K562 (cell line): Measurements from ENCODE around the gene BMPER.

Experiments used
- CBFB ChIP-seq: sonication (generic); formaldehyde crosslinking; IDR thresholded peaks from 2 replicates; pipeline ENCODE4 v1.4.0; 2020; ENCODE audit warnings: mild to moderate bottlenecking, missing genetic modification reagents
- CHD1 ChIP-seq: fragments of 200-600 bp; sonication (generic); IDR thresholded peaks from one replicate; pipeline ENCODE4 v1.6.1; 2012; ENCODE audit warnings: mild to moderate bottlenecking, moderate library complexity, low read length, inconsistent platforms
- EGR1 ChIP-seq: fragments of 450-650 bp; conservative IDR thresholded peaks from 2 replicates; pipeline ENCODE4 v1.6.1; 2017; ENCODE audit warnings: mild to moderate bottlenecking
- JUND ChIP-seq, 2 experiments: IDR thresholded peaks; 2 replicates in 1 of 2; 3 replicates in 1 of 2; pipeline ENCODE4 v1.6.1; 2011; ENCODE audit warnings: borderline replicate concordance in 2 of 2, low read depth in 2 of 2, low read length in 2 of 2, improper control_type of control experiment in 1 of 2, missing biosample characterization in 1 of 2, missing genetic modification characterization in 1 of 2, missing genetic modification reagents in 1 of 2
- KAT2B ChIP-seq: IDR thresholded peaks from one replicate; pipeline ENCODE4 v1.6.1; 2012; ENCODE audit warnings: low read depth, mild to moderate bottlenecking, control low read depth, inconsistent platforms, low read length, moderate library complexity
- POLR2AphosphoS5 ChIP-seq: IDR thresholded peaks from 2 replicates; pipeline ENCODE4 v1.6.1; 2011; ENCODE audit warnings: mild to moderate bottlenecking, low read depth, low read length, moderate library complexity; ENCODE audit not compliant: control insufficient read depth, insufficient read depth
- TAF1 ChIP-seq: IDR thresholded peaks from 2 replicates; pipeline ENCODE4 v1.6.1; 2011; ENCODE audit warnings: mild to moderate bottlenecking, low read length, moderate library complexity; ENCODE audit not compliant: insufficient read depth, control insufficient read depth, severe bottlenecking; ENCODE audit errors: extremely low read depth
- TF ChIP-seq, protein P1 (sequence below): fragments of 250-450 bp; sonication (Bioruptor Pico); IDR thresholded peaks from 2 replicates; pipeline ENCODE4 v1.8.0; 2021; ENCODE audit warnings: moderate library complexity, mild to moderate bottlenecking, inconsistent platforms
- TF ChIP-seq, protein P2 (sequence below), 3 experiments: IDR thresholded peaks in 2 of 3; conservative IDR thresholded peaks in 1 of 3; 2 replicates each; pipeline ENCODE4 v1.5.1; 2011 to 2012; ENCODE audit warnings: low read length in 3 of 3, mild to moderate bottlenecking in 3 of 3, control low read depth in 2 of 3, improper control_type of control experiment in 1 of 3, inconsistent platforms in 1 of 3, low read depth in 1 of 3, mixed read lengths in 1 of 3, moderate library complexity in 1 of 3; ENCODE audit not compliant: insufficient read depth in 2 of 3

- TF ChIP-seq, protein P1, sequence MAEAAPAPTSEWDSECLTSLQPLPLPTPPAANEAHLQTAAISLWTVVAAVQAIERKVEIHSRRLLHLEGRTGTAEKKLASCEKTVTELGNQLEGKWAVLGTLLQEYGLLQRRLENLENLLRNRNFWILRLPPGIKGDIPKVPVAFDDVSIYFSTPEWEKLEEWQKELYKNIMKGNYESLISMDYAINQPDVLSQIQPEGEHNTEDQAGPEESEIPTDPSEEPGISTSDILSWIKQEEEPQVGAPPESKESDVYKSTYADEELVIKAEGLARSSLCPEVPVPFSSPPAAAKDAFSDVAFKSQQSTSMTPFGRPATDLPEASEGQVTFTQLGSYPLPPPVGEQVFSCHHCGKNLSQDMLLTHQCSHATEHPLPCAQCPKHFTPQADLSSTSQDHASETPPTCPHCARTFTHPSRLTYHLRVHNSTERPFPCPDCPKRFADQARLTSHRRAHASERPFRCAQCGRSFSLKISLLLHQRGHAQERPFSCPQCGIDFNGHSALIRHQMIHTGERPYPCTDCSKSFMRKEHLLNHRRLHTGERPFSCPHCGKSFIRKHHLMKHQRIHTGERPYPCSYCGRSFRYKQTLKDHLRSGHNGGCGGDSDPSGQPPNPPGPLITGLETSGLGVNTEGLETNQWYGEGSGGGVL (CRISPR knock-in tag), result no peak
- TF ChIP-seq POLR2AphosphoS5, result no peak
- TF ChIP-seq JUND (IDR thresholded peaks at IDR 0.05; ENCODE audit: borderline replicate concordance, low read depth, low read length), result no peak
- TF ChIP-seq JUND (tag; IDR thresholded peaks at IDR 0.05; ENCODE audit: borderline replicate concordance, low read depth, low read length), result no peak
- TF ChIP-seq, protein P2, sequence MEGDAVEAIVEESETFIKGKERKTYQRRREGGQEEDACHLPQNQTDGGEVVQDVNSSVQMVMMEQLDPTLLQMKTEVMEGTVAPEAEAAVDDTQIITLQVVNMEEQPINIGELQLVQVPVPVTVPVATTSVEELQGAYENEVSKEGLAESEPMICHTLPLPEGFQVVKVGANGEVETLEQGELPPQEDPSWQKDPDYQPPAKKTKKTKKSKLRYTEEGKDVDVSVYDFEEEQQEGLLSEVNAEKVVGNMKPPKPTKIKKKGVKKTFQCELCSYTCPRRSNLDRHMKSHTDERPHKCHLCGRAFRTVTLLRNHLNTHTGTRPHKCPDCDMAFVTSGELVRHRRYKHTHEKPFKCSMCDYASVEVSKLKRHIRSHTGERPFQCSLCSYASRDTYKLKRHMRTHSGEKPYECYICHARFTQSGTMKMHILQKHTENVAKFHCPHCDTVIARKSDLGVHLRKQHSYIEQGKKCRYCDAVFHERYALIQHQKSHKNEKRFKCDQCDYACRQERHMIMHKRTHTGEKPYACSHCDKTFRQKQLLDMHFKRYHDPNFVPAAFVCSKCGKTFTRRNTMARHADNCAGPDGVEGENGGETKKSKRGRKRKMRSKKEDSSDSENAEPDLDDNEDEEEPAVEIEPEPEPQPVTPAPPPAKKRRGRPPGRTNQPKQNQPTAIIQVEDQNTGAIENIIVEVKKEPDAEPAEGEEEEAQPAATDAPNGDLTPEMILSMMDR (IDR thresholded peaks at IDR 0.05 in 2 of 3, conservative IDR thresholded peaks at IDR 0.05 in 1 of 3; ENCODE audit: insufficient read depth in 2 of 3, low read depth in 1 of 3, low read length in 3 of 3), result no peak
- TF ChIP-seq KAT2B, result no peak
- TF ChIP-seq EGR1, result no peak
- TF ChIP-seq TAF1, result no peak
- TF ChIP-seq CHD1, result no peak
- TF ChIP-seq CBFB (CRISPR knock-in tag), result no peak
Observed at GRCh38 chr7:34019301-34019790, 114.0 kb downstream of the BMPER start.
